ENCODE measurements around the gene IRF2BP2. TPM values are rescaled to one million over a fixed set of nuclear protein-coding genes. Genes with fewer than 3 reads are reported as not detected.

Gene IRF2BP2
- total and polyA plus RNA-seq, 10 of the 15 experiments (the other 5 are each of a cell fraction or from before 2014, with no cell fraction given), result 7.5 to 114 (median 52.3) TPM

GRCh38 chr1:234559902-234560676 lies 49.9 kb downstream of the IRF2BP2 start (continued):
- TF ChIP-seq PRDM15 (CRISPR knock-in tag; IDR thresholded peaks at IDR 0.05) (no peak), ZBTB4 (CRISPR knock-in tag; IDR thresholded peaks at IDR 0.05) (no peak)
